ENCODE results near the gene C7orf33.
"Not testable (repeated sequence)": the region's sequence is repeated elsewhere in the genome, so short reads cannot be mapped to it uniquely, and the experiment has no call there.

Gene C7orf33

DNA sequence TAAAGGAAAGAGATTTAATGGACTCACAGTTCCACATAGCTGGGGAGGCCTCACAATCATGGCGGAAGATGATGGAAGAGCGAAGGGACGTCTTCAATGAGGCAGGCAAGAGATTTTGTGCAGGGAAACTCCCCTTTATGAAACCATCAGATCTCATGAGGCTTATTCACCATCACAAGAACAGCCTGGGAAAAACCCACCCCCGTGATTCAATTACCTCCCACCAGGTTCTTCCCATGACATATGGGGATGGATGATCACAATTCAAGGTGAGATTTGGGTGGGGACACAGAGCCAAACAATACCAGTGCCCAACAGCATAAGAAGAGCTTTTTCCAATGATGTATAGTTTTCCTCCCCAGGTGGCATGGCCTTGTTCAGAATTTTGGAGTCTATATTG is 11.2 kb upstream of the C7orf33 start:
- DNase-seq (ENCODE audit: low read depth in 1 of 2, low spot score in 1 of 2) = no peak

DNA sequence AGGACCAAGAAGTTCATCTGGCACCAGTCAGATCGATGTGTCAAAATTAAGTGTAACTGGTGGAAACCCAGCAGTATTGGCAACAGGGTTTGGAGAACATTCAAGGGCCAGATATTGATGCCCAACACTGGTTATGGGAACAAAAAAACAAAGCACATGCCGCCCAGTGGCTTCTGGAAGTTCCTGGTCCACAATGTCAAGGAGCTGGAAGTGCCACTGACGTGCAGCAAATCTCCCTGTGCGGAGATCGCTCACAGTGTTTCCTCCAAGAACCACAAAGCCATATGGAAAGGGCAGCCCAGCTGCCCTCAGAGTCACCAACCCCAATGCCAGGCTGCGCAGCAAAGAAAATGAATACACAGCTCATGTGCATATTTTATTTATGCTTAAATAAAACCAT is 10.1 kb upstream of the C7orf33 start:
- no peak for DNase-seq (ENCODE audit: low read depth in 1 of 2, low spot score in 1 of 2)

DNA sequence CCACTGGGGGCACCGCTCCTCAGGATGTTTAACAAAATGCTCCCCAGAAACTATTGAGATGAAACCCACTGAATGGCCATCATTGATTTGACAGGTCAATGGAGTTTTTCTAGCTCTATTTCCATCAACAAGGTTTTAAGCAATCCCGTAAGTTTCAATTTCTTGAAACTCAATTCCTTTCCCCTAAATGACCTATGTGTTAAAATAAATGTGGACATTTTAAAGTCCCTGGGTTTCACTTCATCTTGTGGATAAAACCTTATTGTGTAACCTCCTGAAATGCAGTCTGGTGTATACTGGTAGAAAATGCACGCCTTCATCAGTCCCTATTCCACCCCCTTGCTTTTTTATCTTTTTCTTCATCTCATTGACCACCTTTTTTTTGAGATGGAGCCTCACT is 8.9 kb upstream of the C7orf33 start:
- no peak for DNase-seq (ENCODE audit: low read depth in 1 of 2, low spot score in 1 of 2)

DNA sequence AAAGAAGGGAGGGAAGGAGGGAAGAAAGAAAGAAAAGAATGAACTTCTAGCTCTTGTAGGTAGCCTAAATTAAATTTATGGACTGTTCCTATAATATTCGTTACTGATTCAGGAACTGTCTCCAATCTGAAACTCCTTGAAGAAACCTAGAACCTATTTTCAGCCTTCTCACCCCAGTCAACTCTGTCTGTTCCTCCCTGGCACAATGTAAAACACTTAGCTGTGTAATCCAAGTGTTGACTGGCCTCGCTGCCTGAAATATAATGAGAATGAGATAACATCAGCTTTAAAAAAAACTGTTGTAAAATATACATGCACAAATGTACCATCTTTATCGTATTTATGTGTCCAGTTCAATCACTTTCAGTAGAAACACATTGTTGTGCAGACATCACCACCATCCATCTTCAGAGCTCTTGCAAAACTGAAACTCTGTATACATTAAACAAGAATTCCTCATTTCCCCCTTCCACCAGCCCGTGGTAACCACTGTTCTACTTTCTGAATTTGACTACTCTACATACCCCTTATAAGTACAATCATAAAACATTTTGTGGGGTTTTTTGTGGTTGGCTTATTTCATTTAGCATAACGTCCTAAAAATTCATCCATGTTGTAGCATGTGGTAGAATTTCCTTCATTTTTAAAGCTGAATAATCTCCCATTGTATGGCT is 6.3 kb upstream of the C7orf33 start:
- DNase-seq (ENCODE audit: low read depth in 1 of 2, low spot score in 1 of 2) = no peak

DNA sequence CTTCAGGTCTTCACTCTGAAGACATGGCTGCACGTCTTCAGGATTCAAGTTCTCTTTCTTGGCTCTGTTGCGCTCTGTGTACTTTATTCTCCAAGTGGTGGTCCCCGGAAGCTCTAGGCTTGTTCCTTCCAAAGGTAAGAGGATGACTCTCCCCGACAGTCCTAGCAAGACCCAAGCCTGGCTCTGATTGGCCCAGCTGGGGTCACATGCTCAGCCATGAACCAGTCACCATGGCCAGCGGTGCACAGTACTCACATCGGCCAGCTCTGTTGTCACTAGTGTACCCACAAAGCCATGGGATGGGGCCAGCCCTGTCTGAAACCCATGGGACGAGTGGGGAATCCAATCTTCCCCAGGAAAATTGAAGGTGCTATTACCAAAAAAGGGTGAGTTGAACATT is 5.2 kb upstream of the C7orf33 start:
- DNase-seq (ENCODE audit: low read depth in 1 of 2, low spot score in 1 of 2) = no peak

DNA sequence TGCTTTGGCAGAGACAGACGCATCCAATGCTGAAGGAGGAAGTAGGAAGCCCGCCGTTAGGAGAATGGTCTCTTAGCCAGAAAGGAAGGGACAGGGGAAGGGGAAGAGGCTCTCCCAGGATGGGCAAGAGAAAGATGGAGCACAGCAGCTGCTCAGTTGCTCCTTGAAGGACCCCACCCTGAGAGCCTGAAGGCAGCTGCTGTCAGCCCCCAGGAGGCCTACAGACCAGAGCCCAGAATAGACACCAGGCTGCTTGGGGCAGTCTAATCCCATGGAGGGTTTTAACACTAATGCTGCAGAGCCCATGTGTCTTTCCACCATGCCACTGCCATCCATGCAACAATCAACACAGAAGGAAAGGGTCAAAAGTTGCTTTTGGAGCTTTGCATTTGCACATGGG is 3.5 kb upstream of the C7orf33 start:
- no peak for DNase-seq (ENCODE audit: low read depth in 1 of 2, low spot score in 1 of 2)

DNA sequence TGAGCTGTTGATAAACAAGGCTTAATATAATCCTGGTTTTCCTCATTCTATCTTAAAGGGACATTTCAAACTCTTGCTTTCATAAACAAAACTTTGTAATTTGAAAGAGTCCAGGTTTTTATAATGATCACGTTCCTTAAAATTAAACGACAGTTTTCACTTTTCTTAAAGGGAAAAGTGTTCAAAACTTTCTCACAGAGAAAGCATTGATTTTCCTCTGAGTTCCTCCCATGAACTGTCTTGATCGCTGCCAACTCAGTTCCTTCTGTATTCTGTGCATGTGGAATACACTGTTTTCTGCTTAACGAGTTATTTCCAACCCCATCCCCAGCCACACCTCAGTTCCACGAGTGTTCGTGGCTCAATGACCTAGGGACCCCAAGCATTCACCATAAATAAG is 2.4 kb upstream of the C7orf33 start:
- DNase-seq (ENCODE audit: low read depth in 1 of 2, low spot score in 1 of 2) = no peak

DNA sequence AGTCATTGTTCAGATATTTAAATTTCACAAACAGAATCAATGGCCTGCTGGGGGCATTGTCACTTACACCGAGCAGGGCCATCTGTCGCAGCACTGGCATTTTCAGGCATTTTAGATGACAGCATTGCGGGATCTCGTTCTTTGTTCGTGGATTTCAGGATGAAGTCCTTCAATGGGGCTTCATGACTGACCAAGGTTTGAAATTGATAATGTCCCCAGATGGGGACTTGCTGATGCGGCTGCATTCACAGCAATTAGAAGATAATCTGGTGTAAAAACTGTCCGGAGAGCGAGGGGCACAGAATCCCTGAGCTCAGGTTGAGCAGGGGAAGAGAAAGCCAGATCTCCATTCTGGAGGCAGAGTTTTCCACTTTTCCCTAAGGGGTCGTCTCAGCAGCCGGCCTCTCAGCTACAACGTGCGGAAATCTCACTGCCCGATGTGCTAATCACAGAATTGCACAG is 1.9 kb upstream of the C7orf33 start:
- DNase-seq (ENCODE audit: low read depth in 1 of 2, low spot score in 1 of 2) = no peak

DNA sequence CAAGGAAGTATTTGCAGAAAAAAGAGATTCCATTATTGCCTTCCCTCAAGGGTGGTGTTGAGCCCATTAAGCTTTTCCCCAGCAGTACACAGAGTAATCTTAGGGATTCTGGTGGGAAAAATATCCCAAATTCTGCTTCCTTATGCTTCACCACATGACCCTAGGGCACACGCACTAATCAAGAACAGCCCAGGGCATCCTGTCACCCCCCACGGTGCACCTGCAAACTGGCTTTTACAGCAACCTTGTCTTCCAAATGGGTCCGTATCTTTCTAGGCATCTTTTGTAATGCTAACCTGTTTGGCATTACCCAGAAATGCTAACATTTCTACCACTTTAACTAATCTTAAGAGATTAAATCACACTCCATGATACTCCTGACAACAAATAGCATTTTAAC is 926 bp upstream of the C7orf33 start:
- DNase-seq (ENCODE audit: low read depth in 1 of 2, low spot score in 1 of 2) = no peak

DNA sequence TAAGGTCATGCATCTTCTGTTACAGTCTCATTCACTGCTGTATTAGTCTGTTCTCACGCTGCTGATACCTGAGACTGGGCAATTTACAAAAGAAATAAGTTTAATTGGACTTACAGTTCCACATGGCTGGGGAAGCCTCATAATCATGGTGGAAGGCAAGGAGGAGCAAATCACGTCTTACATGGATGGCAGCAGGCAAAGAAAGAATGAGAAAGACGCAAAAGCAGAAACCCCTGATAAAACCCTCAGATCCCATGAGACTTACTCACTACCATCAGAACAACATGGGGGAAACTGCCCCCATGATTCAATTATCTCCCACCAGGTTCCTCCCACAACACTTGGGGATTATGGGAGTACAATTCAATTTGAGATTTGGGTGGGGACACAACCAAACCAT is 5.8 kb downstream of the C7orf33 start:
- not testable (repeated sequence) for DNase-seq (ENCODE audit: low read depth in 1 of 2, low spot score in 1 of 2)

DNA sequence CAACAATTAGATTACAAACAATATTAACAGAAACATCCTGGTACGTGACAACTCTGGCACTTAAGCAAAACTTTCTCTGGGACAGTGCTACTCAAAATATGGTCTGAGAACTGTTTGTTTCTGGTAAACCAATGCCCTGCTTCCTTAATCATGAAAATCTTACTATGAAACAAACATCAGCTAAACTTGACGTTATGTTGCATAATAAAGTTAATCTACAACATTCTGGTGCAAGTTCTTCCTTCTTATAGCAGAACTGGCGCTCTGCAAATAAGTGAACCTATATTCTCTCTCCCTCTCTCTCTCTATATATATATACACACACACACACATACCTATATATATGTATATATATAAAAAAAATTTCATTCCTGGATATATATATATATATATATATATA is 7.8 kb downstream of the C7orf33 start:
- DNase-seq (ENCODE audit: low read depth in 1 of 2, low spot score in 1 of 2) = no peak

DNA sequence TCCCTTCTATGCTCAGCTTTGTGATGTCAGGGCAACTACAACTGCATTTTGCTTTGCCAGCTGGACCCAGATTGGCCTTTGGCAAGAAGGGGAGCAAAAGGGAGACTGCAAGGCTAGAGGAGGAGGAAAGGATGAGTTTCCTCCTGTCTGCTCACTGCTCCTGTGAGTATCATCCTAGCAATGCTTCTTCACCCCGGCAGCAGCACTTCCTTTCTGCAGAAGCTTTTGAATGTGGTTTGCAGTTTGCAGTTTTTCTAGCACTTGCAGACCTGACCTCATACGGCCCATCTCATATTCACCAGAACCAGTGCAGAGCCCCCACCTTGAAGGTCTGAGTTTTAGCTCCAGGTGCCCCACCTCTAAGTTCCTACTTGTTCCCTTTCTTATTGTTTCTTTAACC is 14.8 kb downstream of the C7orf33 start:
- no peak for DNase-seq (ENCODE audit: low read depth in 1 of 2, low spot score in 1 of 2)

DNA sequence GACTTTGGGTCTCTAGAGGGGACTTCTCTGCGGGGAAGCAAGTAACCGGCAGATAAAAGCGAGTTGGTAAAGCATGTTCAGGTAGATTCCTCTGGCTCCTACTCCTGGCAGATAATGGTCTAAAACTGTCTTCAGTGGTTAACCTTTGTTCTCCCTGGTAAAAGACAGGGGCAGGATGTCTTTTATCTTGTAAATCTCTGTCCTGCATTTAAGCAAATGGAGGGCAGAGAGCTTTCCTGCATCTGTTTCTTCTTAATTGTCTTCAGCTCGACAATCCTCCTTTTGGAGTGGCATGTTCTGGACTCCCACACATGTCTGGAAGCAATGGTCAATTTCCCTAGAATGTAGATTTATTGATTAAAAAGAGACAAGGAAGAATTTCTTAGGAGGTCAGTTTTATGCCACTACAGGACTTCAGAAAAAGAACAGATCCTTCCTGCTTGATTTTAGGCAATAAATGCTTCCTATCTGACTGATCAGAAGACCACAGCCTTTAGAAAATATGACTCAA is 16.6 kb downstream of the C7orf33 start:
- DNase-seq (ENCODE audit: low read depth in 1 of 2, low spot score in 1 of 2) = no peak

DNA sequence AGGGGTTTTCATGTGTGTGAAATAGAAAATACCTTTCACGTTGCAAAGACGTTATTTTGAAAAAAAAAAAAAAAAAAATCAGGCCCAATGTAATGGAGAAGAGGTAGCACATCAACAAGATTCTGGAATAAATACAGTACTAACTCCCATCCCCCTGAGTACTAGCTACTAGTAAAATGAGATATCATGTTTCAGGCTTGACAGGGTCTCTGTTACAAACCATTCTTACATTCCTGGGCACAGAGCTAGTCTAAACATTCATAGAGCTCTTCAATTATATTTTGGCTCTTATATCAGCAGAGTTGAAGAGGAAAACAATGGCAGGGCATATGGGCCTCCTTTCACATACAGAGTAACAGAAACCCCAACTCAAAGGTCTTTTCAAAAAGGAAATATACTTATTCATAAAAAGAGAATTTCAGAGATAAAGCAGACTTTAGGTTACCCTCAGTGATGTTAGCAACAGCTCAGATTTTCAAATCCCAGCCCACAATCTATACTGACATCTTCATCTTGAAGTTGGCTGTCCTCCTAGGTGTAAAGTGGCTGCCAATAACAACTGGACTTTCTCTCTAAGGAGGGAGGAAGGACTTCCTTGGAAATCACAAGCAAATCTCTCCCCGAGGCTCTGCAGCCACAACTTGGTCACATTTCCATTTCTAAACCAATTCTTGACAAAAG is 18.6 kb downstream of the C7orf33 start:
- no peak for DNase-seq (ENCODE audit: low read depth in 1 of 2, low spot score in 1 of 2)

DNA sequence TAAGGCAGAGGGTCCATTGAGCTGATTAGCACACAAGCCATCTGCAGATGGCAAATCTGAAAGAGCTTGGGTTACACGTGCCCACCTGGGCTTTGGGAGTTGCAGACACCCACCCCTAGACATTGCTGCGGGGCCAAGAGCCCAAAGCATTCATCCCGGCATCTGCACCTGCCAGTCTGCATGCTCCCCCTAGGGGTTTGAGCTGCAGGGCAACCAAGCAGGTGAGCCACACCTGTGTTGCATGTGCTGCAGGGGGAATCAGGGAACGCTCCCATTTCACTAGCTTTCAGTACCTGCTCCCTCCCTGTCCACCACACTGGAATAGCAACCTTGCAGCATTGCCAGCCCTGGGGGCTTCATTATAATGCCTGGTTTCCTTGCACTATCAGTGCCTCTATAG is 21.1 kb downstream of the C7orf33 start:
- DNase-seq (ENCODE audit: low read depth in 1 of 2, low spot score in 1 of 2) = no peak

DNA sequence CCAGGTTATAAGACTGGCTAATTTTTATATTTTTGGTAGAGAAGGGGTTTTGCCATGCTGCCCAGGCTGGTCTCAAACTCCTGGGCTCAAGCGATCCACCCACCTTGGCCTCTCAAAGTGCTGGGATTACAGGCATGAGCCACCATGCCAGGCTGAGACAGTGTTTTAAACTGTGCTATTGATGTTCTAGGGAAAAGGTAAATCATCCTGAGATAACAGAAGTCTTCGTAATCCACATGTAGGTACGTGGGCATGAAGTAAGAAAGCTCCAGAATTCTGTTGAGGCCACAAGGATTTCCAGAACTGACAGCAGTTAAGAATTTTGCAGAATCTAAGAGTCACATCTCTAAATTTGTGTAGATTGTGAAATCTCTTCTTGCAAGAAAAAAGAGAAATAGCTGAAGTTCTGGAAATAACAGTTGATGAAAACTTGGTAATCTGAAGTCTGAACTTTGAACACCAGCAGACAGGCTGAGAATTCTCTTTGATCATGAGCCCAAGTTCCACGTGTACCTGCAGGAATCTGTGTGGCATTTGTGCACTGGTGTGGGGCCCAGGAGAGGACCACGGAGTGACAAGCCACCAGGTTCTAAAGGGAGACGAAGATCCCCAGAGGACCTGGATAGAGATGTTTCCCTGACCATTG is 24.6 kb downstream of the C7orf33 start:
- no peak for DNase-seq (ENCODE audit: low read depth in 1 of 2, low spot score in 1 of 2)

DNA sequence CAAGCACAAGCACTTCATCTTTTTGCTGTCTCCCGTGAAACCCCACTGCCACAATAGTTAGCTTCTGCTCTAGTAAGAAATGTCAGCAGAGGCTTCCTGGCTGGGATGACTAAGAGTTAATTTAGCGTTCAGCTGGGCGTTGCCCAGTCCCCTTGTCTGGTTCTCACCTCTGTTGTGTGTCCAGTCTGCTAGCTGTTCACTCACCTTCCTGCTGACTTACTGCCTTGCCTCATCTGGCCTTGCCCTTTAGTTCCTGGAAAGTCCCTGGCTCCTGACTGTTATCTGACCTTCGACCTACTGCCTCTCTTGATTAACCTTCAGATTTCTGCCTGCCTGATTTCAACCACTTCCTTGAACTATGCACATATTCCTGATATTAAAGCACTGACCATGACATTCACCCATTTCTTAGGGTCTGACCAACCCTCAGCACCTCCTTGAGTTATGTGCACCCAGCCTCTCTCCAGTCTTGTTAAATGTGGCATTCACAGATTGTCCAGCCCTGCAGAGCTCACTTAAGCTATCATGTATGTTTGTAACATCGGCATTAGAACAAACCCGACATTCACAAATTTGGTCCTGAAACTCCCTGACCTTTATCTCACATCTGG is 30.3 kb downstream of the C7orf33 start:
- no peak for DNase-seq (ENCODE audit: low read depth in 1 of 2, low spot score in 1 of 2)

DNA sequence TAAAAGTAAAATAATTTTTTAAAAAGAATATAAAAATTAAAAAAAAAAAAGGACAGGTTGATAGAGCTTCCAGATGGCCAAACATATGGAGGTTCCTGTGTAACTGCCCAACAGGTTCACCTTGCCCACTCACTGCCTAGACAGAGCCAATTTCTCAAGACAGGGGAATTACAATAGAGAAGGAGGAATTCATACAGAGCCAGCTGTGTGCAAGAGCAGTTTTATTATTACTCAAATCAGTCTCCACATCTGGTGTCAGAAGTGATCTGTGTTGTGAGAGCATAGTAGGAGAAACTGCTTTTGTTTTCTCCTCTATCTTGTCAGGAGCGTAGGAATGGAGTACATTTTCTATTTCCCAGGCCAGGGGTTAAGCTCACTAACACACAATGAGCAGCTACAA is 31.0 kb downstream of the C7orf33 start:
- no peak for DNase-seq (ENCODE audit: low read depth in 1 of 2, low spot score in 1 of 2)

DNA sequence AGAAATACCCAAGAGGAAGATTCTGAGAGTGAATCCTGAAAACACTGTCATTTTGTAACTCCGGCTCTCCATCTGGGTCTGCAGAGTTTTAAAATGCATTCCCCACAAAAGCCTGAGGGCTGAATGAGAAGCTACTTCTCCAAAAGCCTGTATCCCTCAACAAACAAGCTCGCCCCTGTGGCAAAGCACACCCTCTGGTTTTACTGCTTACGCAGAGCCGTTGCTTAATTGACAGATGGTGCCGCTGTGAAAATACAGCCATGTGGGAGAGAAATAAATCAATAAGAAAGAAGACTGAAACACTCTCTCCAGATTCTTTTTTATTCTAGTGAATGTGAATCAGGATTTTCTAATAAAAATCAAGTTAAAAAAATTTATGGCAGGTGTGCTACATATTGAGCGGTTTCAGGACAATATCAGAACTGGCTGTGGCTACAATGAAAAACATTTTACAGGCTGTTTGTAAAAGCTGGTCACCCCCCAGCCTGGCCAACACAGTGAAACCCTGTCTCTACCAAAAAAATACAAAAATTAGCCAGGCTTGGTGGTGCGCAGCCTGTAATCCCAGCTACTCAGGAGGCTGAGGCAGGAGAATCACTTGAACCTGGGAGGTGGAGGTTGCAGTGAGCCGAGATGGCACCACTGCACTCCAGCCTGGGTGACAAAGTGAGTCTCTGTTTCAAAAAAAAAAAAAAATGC is 32.5 kb downstream of the C7orf33 start:
- DNase-seq (ENCODE audit: low read depth in 1 of 2, low spot score in 1 of 2) = no peak

DNA sequence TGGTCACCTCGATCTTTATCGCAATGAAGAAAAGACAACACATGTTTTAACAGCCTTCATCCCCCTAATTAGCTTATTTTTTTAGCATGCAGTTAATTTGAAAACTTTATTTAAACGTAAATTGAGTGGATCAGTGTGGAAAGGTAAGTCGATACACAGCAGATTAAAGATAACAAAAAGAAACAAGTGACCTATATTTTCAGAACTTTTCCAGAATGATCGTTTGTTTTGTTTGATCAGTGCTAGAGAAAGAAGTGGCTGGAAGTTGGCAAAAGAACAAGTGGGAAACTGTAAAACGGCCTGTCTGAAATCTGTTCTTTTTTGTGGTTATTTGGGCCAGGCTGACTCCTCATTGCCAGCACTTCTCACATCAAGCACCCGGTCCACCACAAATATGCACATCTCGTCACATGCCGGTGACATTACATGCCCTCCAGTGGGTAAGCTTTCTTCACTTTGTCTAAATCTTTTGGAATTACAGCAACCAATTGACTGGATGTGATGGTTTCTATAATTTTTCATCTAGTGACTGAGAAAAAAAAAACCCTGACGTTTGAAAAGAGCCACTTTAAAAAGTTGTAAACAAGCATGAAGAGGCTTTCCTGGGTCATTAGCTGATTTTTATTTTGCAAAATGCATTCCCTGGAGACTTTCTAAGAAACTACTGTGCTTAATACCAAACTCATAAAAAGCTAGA is 33.2 kb downstream of the C7orf33 start:
- no peak for DNase-seq (ENCODE audit: low read depth in 1 of 2, low spot score in 1 of 2)

DNA sequence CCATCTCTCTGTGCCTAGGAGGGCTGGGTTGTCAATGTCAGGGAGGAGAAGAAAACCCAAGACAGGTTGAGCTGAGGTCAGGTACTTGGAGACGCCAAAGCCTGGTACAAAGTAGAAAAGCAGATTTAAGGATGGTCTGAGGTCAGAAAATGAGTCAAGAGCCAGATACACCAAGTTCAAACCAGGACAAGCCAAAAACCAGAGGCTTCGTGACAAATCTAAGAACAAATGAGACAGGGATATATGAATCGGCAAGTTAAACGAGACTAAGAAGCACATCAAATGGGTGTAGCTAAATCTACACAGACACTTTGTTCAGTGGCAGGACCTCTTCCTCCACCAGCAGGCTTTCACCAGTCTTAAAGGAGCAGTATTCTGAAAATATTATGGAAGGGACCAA is 34.2 kb downstream of the C7orf33 start:
- no peak for DNase-seq (ENCODE audit: low read depth in 1 of 2, low spot score in 1 of 2)
